GM15510 (cell line): ENCODE results near the gene EMD.

ENCODE experiments used
- POLR2A ChIP-seq: IDR thresholded peaks from 3 replicates; pipeline ENCODE4 v1.6.1; 2011; ENCODE audit warnings: borderline replicate concordance; ENCODE audit not compliant: insufficient read length; ENCODE audit errors: extremely low read depth

EMD gene

GRCh38 chrX:154420402-154420756 lies 41.3 kb downstream of the EMD start:
- no peak for TF ChIP-seq POLR2A

GRCh38 chrX:154426916-154427770 lies 48.0 kb downstream of the EMD start:
- TF ChIP-seq POLR2A = no peak

GRCh38 chrX:154428176-154429171 lies 49.4 kb downstream of the EMD start, which contains the start of gene ATP6AP1:
Gene ATP6AP1 (plus strand): TSS chrX:154428677. CDS start chrX:154428693, 16 bp downstream.
- peak; percentile 53 for TF ChIP-seq POLR2A

- no peak for TF ChIP-seq POLR2A
These were observed 50.6 kb downstream of the EMD start for GRCh38 chrX:154429711-154430110.

GRCh38 chrX:154430479-154430878 lies 51.4 kb downstream of the EMD start:
- TF ChIP-seq POLR2A = no peak

- TF ChIP-seq POLR2A = no peak
These were observed 51.8 kb downstream of the EMD start for GRCh38 chrX:154430916-154431315.
